HepG2 (cell line): ENCODE measurements around the gene CDK3. TPM values are rescaled to one million over a fixed set of nuclear protein-coding genes. Genes with fewer than 3 reads are reported as not detected.

Source experiments
- HMG20A ChIP-seq: IDR thresholded peaks from 2 replicates; pipeline ENCODE4 v1.6.1; 2016; ENCODE audit warnings: borderline replicate concordance
- JDP2 ChIP-seq: sonication (generic); formaldehyde crosslinking; IDR thresholded peaks from 2 replicates; pipeline ENCODE4 v1.8.1; 2022; ENCODE audit warnings: missing genetic modification reagents, borderline replicate concordance
- KAT8 ChIP-seq: IDR thresholded peaks from 2 replicates; pipeline ENCODE4 v1.6.1; 2016; ENCODE audit warnings: missing genetic modification reagents, missing compliant biosample characterization
- KLF16 ChIP-seq, 2 experiments: sonication (generic) in 1 of 2; formaldehyde crosslinking in 1 of 2; IDR thresholded peaks; 2 replicates each; pipeline versions ENCODE4 v1.6.1 to v1.8.0; 2016 to 2023; ENCODE audit warnings: missing genetic modification reagents in 2 of 2, missing compliant biosample characterization in 1 of 2
- NPAS2 ChIP-seq: sonication (generic); formaldehyde crosslinking; IDR thresholded peaks from 2 replicates; pipeline ENCODE4 v1.8.0; 2022; ENCODE audit warnings: mild to moderate bottlenecking, missing genetic modification reagents, borderline replicate concordance
- SAP130 ChIP-seq: IDR thresholded peaks from 2 replicates; pipeline ENCODE4 v1.6.1; 2016; ENCODE audit warnings: low read depth
- THYN1 ChIP-seq: sonication (generic); formaldehyde crosslinking; IDR thresholded peaks from 2 replicates; pipeline ENCODE4 v1.8.1; 2023; ENCODE audit warnings: low read depth, mild to moderate bottlenecking, moderate library complexity, missing genetic modification reagents, borderline replicate concordance
- U2AF2 ChIP-seq: fragments of 200-400 bp; formaldehyde crosslinking; IDR thresholded peaks from 2 replicates; pipeline ENCODE4 v1.6.1; 2017; ENCODE audit warnings: low read depth, mild to moderate bottlenecking, low read length
- YEATS2 ChIP-seq: sonication (generic); formaldehyde crosslinking; IDR thresholded peaks from 2 replicates; pipeline ENCODE4 v1.4.0; 2020; ENCODE audit warnings: missing genetic modification reagents, borderline replicate concordance
- ZNF224 ChIP-seq: sonication (generic); formaldehyde crosslinking; IDR thresholded peaks from 2 replicates; pipeline ENCODE4 v1.5.0; 2020; ENCODE audit warnings: mild to moderate bottlenecking, missing genetic modification reagents
- ZNF317 ChIP-seq: sonication (generic); formaldehyde crosslinking; IDR thresholded peaks from 2 replicates; pipeline ENCODE4 v1.5.0; 2020; ENCODE audit warnings: mild to moderate bottlenecking, missing genetic modification reagents
- ZNF451 ChIP-seq: sonication (generic); formaldehyde crosslinking; IDR thresholded peaks from 2 replicates; pipeline ENCODE4 v1.5.0; 2020; ENCODE audit warnings: mild to moderate bottlenecking, missing genetic modification reagents
- ZNF572 ChIP-seq: sonication (generic); formaldehyde crosslinking; IDR thresholded peaks from 2 replicates; pipeline ENCODE4 v1.5.1; 2020; ENCODE audit warnings: mild to moderate bottlenecking, missing genetic modification reagents
- ZNF781 ChIP-seq: sonication (generic); formaldehyde crosslinking; IDR thresholded peaks from 2 replicates; pipeline ENCODE4 v1.5.1; 2020; ENCODE audit warnings: borderline replicate concordance, mild to moderate bottlenecking, missing genetic modification reagents; ENCODE audit errors: not compliant biosample characterization
- ZNF790 ChIP-seq: sonication (generic); formaldehyde crosslinking; IDR thresholded peaks from 2 replicates; pipeline ENCODE4 v1.8.0; 2022; ENCODE audit warnings: missing genetic modification reagents, mild to moderate bottlenecking, borderline replicate concordance
- polyA plus RNA-seq, 8 experiments: library from polyadenylated mRNA; depleted of rRNA in 3 of 8; stranded (reverse) in 7 of 8; unstranded in 1 of 8; fragments of >200 nt; fragmentation: Illumina TruSeq in 4 of 8; extraction: Trizol in 4 of 8; gene quantifications; 2 replicates each; pipeline versions ENCODE4 v1.2.1 to v1.2.3, GENCODE V29; 2011 to 2016; ENCODE audit warnings: low read depth in 4 of 8, missing spikeins in 1 of 8, mixed read lengths in 1 of 8; ENCODE audit not compliant: insufficient read depth in 1 of 8
- total RNA-seq, 5 experiments: library from RNA; depleted of rRNA; stranded (reverse); fragments of >200 nt; fragmentation: Illumina TruSeq; extraction: Trizol; gene quantifications; 2 replicates each; pipeline ENCODE4 v1.2.3, GENCODE V29; 2016; ENCODE audit warnings: low read depth in 1 of 5
- TF ChIP-seq, protein P1 (sequence below): sonication (generic); formaldehyde crosslinking; IDR thresholded peaks from 2 replicates; pipeline ENCODE4 v1.4.0; 2020; ENCODE audit warnings: missing genetic modification reagents, low read depth, mild to moderate bottlenecking, borderline replicate concordance
- TF ChIP-seq, protein P2 (sequence below): sonication (generic); formaldehyde crosslinking; IDR thresholded peaks from 2 replicates; pipeline ENCODE4 v1.9.0; 2022; ENCODE audit warnings: low read depth, missing genetic modification reagents
- TF ChIP-seq, protein P3 (sequence below): sonication (generic); formaldehyde crosslinking; IDR thresholded peaks from 2 replicates; pipeline ENCODE4 v1.8.0; 2022; ENCODE audit warnings: mild to moderate bottlenecking, missing genetic modification reagents
- TF ChIP-seq, protein P4 (sequence below): sonication (generic); formaldehyde crosslinking; IDR thresholded peaks from 2 replicates; pipeline ENCODE4 v1.5.1; 2020; ENCODE audit warnings: mild to moderate bottlenecking, missing genetic modification reagents, moderate library complexity
- TF ChIP-seq, protein P5 (sequence below): sonication (generic); formaldehyde crosslinking; conservative IDR thresholded peaks from 2 replicates; pipeline ENCODE4 v1.8.0; 2022; ENCODE audit warnings: low read depth, missing genetic modification reagents

The CDK3 gene
- total and polyA plus RNA-seq, 2 of the 13 experiments (the other 11 are each of a cell fraction or from before 2014, with no cell fraction given) = 5.8 to 11.4 TPM

DNA sequence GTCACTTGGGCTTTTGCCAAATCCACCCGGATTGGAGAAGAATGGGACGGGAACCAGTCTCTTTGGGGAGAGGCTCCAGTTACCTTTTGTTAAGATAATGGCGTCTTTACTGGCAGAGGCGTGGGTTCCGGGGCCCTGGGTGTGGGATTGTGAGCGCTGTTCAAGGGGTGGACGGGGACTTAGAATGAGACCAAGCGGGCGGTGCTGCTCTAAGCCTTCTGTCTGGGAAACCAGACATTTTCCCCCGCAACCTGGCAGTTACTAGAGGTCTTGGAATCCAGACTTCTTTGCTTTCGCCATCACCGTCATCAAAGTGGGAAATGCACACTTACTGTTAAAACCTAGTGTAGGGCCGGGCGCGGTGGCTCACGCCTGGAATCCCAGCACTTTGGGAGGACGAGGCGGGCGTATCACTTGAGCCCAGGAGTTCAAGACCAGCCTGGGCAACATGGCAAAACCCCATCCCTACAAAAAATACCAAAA, 20.9 kb upstream of the CDK3 start (continued):
- TF ChIP-seq JDP2 (CRISPR knock-in tag) (no peak), ZNF317 (CRISPR knock-in tag) (no peak), YEATS2 (CRISPR knock-in tag) (no peak), ZNF781 (no peak), ZNF451 (CRISPR knock-in tag) (no peak), THYN1 (CRISPR knock-in tag) (no peak), HMG20A (CRISPR knock-in tag) (no peak), ZNF790 (CRISPR knock-in tag) (peak; percentile 45; the same call in 1 of the 2 replicates), ZNF572 (CRISPR knock-in tag) (no peak), ZNF224 (CRISPR knock-in tag) (no peak; the same call in 1 of the 2 replicates), NPAS2 (no peak), U2AF2 (no peak), KLF16 (CRISPR knock-in tag; IDR thresholded peaks at IDR 0.05) (no peak), KAT8 (CRISPR knock-in tag) (peak; percentile 11; the same call in 1 of the 2 replicates), SAP130 (CRISPR knock-in tag) (peak; percentile 26)
- TF ChIP-seq, protein P1, sequence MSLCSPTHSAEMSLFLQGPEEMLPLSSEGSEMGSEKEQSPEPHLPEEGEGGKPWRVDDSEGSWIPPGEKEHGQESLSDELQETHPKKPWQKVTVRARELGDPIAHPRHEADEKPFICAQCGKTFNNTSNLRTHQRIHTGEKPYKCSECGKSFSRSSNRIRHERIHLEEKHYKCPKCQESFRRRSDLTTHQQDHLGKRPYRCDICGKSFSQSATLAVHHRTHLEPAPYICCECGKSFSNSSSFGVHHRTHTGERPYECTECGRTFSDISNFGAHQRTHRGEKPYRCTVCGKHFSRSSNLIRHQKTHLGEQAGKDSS (CRISPR knock-in tag) = no peak
- TF ChIP-seq, protein P2, sequence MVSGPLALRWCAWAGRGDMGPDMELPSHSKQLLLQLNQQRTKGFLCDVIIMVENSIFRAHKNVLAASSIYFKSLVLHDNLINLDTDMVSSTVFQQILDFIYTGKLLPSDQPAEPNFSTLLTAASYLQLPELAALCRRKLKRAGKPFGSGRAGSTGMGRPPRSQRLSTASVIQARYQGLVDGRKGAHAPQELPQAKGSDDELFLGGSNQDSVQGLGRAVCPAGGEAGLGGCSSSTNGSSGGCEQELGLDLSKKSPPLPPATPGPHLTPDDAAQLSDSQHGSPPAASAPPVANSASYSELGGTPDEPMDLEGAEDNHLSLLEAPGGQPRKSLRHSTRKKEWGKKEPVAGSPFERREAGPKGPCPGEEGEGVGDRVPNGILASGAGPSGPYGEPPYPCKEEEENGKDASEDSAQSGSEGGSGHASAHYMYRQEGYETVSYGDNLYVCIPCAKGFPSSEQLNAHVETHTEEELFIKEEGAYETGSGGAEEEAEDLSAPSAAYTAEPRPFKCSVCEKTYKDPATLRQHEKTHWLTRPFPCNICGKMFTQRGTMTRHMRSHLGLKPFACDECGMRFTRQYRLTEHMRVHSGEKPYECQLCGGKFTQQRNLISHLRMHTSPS (CRISPR knock-in tag) = no peak
- TF ChIP-seq, protein P3, sequence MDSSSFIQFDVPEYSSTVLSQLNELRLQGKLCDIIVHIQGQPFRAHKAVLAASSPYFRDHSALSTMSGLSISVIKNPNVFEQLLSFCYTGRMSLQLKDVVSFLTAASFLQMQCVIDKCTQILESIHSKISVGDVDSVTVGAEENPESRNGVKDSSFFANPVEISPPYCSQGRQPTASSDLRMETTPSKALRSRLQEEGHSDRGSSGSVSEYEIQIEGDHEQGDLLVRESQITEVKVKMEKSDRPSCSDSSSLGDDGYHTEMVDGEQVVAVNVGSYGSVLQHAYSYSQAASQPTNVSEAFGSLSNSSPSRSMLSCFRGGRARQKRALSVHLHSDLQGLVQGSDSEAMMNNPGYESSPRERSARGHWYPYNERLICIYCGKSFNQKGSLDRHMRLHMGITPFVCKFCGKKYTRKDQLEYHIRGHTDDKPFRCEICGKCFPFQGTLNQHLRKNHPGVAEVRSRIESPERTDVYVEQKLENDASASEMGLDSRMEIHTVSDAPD (CRISPR knock-in tag) = 0 out of 2 replicates have a peak, but pooled peaks have one; percentile 3
- TF ChIP-seq, protein P4, sequence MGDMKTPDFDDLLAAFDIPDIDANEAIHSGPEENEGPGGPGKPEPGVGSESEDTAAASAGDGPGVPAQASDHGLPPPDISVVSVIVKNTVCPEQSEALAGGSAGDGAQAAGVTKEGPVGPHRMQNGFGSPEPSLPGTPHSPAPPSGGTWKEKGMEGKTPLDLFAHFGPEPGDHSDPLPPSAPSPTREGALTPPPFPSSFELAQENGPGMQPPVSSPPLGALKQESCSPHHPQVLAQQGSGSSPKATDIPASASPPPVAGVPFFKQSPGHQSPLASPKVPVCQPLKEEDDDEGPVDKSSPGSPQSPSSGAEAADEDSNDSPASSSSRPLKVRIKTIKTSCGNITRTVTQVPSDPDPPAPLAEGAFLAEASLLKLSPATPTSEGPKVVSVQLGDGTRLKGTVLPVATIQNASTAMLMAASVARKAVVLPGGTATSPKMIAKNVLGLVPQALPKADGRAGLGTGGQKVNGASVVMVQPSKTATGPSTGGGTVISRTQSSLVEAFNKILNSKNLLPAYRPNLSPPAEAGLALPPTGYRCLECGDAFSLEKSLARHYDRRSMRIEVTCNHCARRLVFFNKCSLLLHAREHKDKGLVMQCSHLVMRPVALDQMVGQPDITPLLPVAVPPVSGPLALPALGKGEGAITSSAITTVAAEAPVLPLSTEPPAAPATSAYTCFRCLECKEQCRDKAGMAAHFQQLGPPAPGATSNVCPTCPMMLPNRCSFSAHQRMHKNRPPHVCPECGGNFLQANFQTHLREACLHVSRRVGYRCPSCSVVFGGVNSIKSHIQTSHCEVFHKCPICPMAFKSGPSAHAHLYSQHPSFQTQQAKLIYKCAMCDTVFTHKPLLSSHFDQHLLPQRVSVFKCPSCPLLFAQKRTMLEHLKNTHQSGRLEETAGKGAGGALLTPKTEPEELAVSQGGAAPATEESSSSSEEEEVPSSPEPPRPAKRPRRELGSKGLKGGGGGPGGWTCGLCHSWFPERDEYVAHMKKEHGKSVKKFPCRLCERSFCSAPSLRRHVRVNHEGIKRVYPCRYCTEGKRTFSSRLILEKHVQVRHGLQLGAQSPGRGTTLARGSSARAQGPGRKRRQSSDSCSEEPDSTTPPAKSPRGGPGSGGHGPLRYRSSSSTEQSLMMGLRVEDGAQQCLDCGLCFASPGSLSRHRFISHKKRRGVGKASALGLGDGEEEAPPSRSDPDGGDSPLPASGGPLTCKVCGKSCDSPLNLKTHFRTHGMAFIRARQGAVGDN (CRISPR knock-in tag) = peak; percentile 55; the same call in 1 of the 2 replicates
- TF ChIP-seq, protein P5, sequence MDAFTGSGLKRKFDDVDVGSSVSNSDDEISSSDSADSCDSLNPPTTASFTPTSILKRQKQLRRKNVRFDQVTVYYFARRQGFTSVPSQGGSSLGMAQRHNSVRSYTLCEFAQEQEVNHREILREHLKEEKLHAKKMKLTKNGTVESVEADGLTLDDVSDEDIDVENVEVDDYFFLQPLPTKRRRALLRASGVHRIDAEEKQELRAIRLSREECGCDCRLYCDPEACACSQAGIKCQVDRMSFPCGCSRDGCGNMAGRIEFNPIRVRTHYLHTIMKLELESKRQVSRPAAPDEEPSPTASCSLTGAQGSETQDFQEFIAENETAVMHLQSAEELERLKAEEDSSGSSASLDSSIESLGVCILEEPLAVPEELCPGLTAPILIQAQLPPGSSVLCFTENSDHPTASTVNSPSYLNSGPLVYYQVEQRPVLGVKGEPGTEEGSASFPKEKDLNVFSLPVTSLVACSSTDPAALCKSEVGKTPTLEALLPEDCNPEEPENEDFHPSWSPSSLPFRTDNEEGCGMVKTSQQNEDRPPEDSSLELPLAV = no peak
